Measurements from ENCODE around the gene SBF2.

Gene SBF2

DNA sequence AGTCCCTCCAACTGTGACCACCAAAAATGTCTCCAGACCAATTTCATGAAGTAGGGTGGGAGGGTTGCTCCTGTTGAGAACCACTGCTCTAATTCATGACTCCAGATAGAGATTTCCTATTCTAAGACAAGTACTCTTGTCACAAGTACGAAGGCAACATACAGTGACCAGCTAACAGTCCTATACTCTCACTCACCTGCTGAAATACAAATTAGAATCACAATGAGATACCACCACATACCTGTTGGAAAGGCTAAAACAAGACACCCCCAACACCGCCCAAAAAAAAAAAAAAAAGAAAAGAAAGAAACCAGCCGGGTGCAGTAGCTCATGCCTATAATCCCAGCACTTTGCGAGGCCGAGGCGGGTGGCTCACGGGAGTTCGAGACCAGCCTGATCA is 319.6 kb downstream of the SBF2 start:
- Histone ChIP-seq H3K27me3 (ENCODE audit: insufficient read depth, low read length, poor library complexity) (no peaks in the 10 kb centered on the region), H3K9me3 (ENCODE audit: insufficient read depth, low read length, severe bottlenecking) (no peaks in the 10 kb centered on the region)
- ATAC-seq (ENCODE audit: insufficient read depth, low read depth) = no peak

DNA sequence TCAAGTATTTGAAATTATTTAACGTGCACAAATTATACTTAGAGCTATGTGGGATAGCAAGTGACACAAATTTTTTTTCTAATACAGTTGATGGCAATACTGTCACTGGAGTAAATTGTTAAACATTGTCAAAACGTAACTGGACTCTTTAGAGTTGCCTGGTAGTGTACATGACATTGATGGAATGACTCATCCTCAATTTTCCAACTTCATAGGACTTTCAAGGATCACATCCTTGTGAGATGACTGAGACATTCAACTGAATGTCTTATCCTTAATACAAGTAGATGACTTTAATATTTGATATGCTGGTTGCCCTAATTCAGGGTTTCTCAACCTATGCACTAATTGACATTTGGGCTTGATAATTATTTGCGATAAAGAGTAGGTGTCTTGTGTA is 320.1 kb downstream of the SBF2 start:
- Histone ChIP-seq H3K27ac (ENCODE audit: low read length) (no peak overlapping the region), H3K9ac (ENCODE audit: low read depth, low read length) (no peak overlapping the region), H3K4me3 (ENCODE audit: low read depth in 1 of 2, low read length in 2 of 2) (no peak overlapping the region), H2AFZ (ENCODE audit: low read depth, low read length) (no peak overlapping the region), H3K79me2 (ENCODE audit: insufficient read depth, low read length) (no peaks in the 10 kb centered on the region), H3K4me2 (ENCODE audit: insufficient read depth, low read length) (no peak overlapping the region), H3K27me3 (ENCODE audit: insufficient read depth, low read length, poor library complexity) (no peaks in the 10 kb centered on the region), H3K36me3 (ENCODE audit: insufficient read depth, low read length) (no peaks in the 10 kb centered on the region), H3K4me1 (ENCODE audit: insufficient read depth, low read length) (no peaks in the 10 kb centered on the region), H4K20me1 (ENCODE audit: insufficient read depth, low read length) (no peaks in the 10 kb centered on the region), H3K9me3 (ENCODE audit: insufficient read depth, low read length, severe bottlenecking) (no peaks in the 10 kb centered on the region)
- DNase-seq (no peak), ATAC-seq (ENCODE audit: insufficient read depth, low read depth) (no peak)
- TF ChIP-seq EZH2 (IDR thresholded peaks at IDR 0.05; ENCODE audit: borderline replicate concordance, low read depth, low read length, severe bottlenecking) = no peak
- TF ChIP-seq, protein P1, sequence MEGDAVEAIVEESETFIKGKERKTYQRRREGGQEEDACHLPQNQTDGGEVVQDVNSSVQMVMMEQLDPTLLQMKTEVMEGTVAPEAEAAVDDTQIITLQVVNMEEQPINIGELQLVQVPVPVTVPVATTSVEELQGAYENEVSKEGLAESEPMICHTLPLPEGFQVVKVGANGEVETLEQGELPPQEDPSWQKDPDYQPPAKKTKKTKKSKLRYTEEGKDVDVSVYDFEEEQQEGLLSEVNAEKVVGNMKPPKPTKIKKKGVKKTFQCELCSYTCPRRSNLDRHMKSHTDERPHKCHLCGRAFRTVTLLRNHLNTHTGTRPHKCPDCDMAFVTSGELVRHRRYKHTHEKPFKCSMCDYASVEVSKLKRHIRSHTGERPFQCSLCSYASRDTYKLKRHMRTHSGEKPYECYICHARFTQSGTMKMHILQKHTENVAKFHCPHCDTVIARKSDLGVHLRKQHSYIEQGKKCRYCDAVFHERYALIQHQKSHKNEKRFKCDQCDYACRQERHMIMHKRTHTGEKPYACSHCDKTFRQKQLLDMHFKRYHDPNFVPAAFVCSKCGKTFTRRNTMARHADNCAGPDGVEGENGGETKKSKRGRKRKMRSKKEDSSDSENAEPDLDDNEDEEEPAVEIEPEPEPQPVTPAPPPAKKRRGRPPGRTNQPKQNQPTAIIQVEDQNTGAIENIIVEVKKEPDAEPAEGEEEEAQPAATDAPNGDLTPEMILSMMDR (IDR thresholded peaks at IDR 0.05; ENCODE audit: borderline replicate concordance, extremely low read depth, low read length, poor library complexity, severe bottlenecking) = no peak

More for the DNA sequence above, 319.6 kb downstream of the SBF2 start:
- Histone ChIP-seq H3K36me3 (ENCODE audit: insufficient read depth, low read length) (no peaks in the 10 kb centered on the region), H3K9ac (ENCODE audit: low read depth, low read length) (no peak overlapping the region), H4K20me1 (ENCODE audit: insufficient read depth, low read length) (no peaks in the 10 kb centered on the region), H2AFZ (ENCODE audit: low read depth, low read length) (no peak overlapping the region), H3K4me1 (ENCODE audit: insufficient read depth, low read length) (no peaks in the 10 kb centered on the region), H3K4me2 (ENCODE audit: insufficient read depth, low read length) (no peak overlapping the region), H3K79me2 (ENCODE audit: insufficient read depth, low read length) (no peaks in the 10 kb centered on the region), H3K4me3 (ENCODE audit: low read depth in 1 of 2, low read length in 2 of 2) (no peak overlapping the region), H3K27ac (ENCODE audit: low read length) (no peak overlapping the region)
- TF ChIP-seq, protein P1 (IDR thresholded peaks at IDR 0.05; ENCODE audit: borderline replicate concordance, extremely low read depth, low read length, poor library complexity, severe bottlenecking) = no peak
- no peak for TF ChIP-seq EZH2 (IDR thresholded peaks at IDR 0.05; ENCODE audit: borderline replicate concordance, low read depth, low read length, severe bottlenecking)
- no peak for DNase-seq

DNA sequence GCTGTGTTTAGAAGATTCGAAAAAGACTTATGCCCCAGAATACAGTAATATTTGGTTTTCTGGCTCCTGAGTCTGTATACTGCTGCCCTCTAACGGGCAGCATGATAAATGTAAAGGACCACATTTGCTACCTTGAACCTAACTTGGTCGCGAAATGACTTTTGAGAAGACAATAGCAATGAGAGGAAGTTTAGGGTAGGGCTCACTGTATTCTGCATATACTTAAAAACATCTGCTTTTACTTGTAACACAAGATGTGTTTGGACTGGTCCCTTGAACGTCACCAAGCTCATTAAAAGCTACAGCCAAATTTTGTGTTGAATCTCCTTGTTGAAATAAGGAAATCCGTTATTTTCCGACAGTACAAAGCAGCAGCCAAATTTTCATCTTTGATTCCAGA is 321.0 kb downstream of the SBF2 start:
- H3K9me3 ChIP-seq (ENCODE audit: insufficient read depth, low read length, severe bottlenecking) = no peaks in the 10 kb centered on the region
- H3K79me2 ChIP-seq (ENCODE audit: insufficient read depth, low read length) = no peaks in the 10 kb centered on the region
- peak; percentile 56; the same call in 1 of the 3 replicates for ATAC-seq (ENCODE audit: insufficient read depth, low read depth)
- peaks cover 2% of the 10 kb centered on the region; the same call in 1 of the 2 replicates for H3K36me3 ChIP-seq (ENCODE audit: insufficient read depth, low read length)
- H3K4me2 ChIP-seq (ENCODE audit: insufficient read depth, low read length) = no peak overlapping the region
- H3K9ac ChIP-seq (ENCODE audit: low read depth, low read length) = no peak overlapping the region
- no peak overlapping the region for H3K27ac ChIP-seq (ENCODE audit: low read length)
- no peak for DNase-seq
- no peaks in the 10 kb centered on the region for H3K27me3 ChIP-seq (ENCODE audit: insufficient read depth, low read length, poor library complexity)
- H3K4me1 ChIP-seq (ENCODE audit: insufficient read depth, low read length) = no peaks in the 10 kb centered on the region
- TF ChIP-seq EZH2 (IDR thresholded peaks at IDR 0.05; ENCODE audit: borderline replicate concordance, low read depth, low read length, severe bottlenecking) = no peak
- TF ChIP-seq, protein P1 (IDR thresholded peaks at IDR 0.05; ENCODE audit: borderline replicate concordance, extremely low read depth, low read length, poor library complexity, severe bottlenecking) = peak; percentile 47
- H2AFZ ChIP-seq (ENCODE audit: low read depth, low read length) = no peak overlapping the region
- no peaks in the 10 kb centered on the region for H4K20me1 ChIP-seq (ENCODE audit: insufficient read depth, low read length)
- no peak overlapping the region for H3K4me3 ChIP-seq (ENCODE audit: low read depth in 1 of 2, low read length in 2 of 2)

DNA sequence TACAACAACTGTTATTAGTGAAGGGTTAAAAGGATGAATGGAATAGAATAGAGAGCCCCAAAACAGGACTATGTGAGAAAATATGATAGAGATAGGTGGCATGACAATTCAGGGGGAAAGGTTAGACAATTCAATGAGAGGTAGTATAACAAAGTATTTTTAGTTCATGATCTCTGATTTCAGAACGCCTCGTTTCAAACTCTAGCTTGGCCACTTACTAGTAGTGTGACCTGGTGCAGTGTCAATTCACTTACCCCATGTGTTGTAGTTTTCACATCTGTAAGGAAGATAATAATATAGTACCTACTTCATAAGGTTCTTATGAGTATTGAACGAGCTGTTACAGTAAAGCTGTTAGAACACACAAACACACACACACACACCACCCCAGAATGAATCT is 322.1 kb downstream of the SBF2 start:
- Histone ChIP-seq H4K20me1 (ENCODE audit: insufficient read depth, low read length) (no peaks in the 10 kb centered on the region), H3K79me2 (ENCODE audit: insufficient read depth, low read length) (no peaks in the 10 kb centered on the region), H3K27me3 (ENCODE audit: insufficient read depth, low read length, poor library complexity) (no peaks in the 10 kb centered on the region), H3K27ac (ENCODE audit: low read length) (no peak overlapping the region), H3K9ac (ENCODE audit: low read depth, low read length) (no peak overlapping the region), H3K4me3 (ENCODE audit: low read depth in 1 of 2, low read length in 2 of 2) (no peak overlapping the region), H3K36me3 (ENCODE audit: insufficient read depth, low read length) (peaks cover 3% of the 10 kb centered on the region; the same call in 1 of the 2 replicates), H3K9me3 (ENCODE audit: insufficient read depth, low read length, severe bottlenecking) (no peaks in the 10 kb centered on the region), H3K4me2 (ENCODE audit: insufficient read depth, low read length) (no peak overlapping the region), H3K4me1 (ENCODE audit: insufficient read depth, low read length) (no peaks in the 10 kb centered on the region), H2AFZ (ENCODE audit: low read depth, low read length) (no peak overlapping the region)
- ATAC-seq (ENCODE audit: insufficient read depth, low read depth) (no peak), DNase-seq (no peak)
- TF ChIP-seq, protein P1 (IDR thresholded peaks at IDR 0.05; ENCODE audit: borderline replicate concordance, extremely low read depth, low read length, poor library complexity, severe bottlenecking) = no peak
- TF ChIP-seq EZH2 (IDR thresholded peaks at IDR 0.05; ENCODE audit: borderline replicate concordance, low read depth, low read length, severe bottlenecking) = no peak
